SU-DHL-6 (cell line): ENCODE data around the gene LURAP1L.

Experiments
- EZH2phosphoT487 ChIP-seq: fragments of 200-600 bp; sonication (generic), shearing (Covaris generic); conservative IDR thresholded peaks from 2 replicates; pipeline ENCODE4 v1.6.1; 2018; ENCODE audit warnings: mild to moderate bottlenecking, antibody characterized with exemption, low read length, moderate library complexity, mixed read lengths
- TF ChIP-seq, protein P1 (sequence below): fragments of 200-600 bp; sonication (generic); IDR thresholded peaks from one replicate; pipeline ENCODE4 v1.5.1; 2017; ENCODE audit warnings: antibody characterized with exemption, mild to moderate bottlenecking, low read length, moderate library complexity; ENCODE audit not compliant: insufficient read depth, poor library complexity, severe bottlenecking

- TF ChIP-seq, protein P1, sequence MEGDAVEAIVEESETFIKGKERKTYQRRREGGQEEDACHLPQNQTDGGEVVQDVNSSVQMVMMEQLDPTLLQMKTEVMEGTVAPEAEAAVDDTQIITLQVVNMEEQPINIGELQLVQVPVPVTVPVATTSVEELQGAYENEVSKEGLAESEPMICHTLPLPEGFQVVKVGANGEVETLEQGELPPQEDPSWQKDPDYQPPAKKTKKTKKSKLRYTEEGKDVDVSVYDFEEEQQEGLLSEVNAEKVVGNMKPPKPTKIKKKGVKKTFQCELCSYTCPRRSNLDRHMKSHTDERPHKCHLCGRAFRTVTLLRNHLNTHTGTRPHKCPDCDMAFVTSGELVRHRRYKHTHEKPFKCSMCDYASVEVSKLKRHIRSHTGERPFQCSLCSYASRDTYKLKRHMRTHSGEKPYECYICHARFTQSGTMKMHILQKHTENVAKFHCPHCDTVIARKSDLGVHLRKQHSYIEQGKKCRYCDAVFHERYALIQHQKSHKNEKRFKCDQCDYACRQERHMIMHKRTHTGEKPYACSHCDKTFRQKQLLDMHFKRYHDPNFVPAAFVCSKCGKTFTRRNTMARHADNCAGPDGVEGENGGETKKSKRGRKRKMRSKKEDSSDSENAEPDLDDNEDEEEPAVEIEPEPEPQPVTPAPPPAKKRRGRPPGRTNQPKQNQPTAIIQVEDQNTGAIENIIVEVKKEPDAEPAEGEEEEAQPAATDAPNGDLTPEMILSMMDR: no peak
- no peak for TF ChIP-seq EZH2phosphoT487
These were observed 88.0 kb downstream of the LURAP1L start for GRCh38 chr9:12862611-12863410.
